VCaP (cell line): ENCODE data around the gene WWOX.

Source experiments
- H3K27ac ChIP-seq: fragments of 450-650 bp; 2 replicates; pipeline ENCODE4 v1.5.1; 2017
- TF ChIP-seq, protein P1 (sequence below): fragments of 450-650 bp; conservative IDR thresholded peaks from 2 replicates; pipeline ENCODE4 v1.5.1; 2017; ENCODE audit warnings: mild to moderate bottlenecking, moderate library complexity

Gene WWOX

DNA sequence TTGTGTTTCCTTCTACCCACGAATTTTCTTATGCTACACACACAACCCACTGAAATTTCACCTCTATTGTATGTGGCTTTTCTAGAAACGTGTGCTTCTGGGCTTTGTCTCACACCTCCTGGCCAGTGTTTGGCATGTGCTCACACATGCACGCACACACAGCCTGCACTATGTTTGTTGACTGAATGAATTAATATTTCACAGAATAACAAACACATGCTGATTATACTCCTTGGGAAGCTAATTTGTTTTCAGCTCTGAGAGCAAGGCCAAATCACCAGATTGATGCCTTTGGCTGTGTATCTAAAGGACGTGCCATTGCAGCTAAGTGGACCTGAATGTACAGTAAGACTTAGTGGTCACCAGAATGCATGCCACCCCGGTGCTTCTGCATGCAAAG, 210.7 kb downstream of the WWOX start:
- TF ChIP-seq, protein P1, sequence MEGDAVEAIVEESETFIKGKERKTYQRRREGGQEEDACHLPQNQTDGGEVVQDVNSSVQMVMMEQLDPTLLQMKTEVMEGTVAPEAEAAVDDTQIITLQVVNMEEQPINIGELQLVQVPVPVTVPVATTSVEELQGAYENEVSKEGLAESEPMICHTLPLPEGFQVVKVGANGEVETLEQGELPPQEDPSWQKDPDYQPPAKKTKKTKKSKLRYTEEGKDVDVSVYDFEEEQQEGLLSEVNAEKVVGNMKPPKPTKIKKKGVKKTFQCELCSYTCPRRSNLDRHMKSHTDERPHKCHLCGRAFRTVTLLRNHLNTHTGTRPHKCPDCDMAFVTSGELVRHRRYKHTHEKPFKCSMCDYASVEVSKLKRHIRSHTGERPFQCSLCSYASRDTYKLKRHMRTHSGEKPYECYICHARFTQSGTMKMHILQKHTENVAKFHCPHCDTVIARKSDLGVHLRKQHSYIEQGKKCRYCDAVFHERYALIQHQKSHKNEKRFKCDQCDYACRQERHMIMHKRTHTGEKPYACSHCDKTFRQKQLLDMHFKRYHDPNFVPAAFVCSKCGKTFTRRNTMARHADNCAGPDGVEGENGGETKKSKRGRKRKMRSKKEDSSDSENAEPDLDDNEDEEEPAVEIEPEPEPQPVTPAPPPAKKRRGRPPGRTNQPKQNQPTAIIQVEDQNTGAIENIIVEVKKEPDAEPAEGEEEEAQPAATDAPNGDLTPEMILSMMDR, result no peak
- no peak overlapping the region for H3K27ac ChIP-seq

GRCh38 chr16:78310990-78311561, 211.6 kb downstream of the WWOX start:
- TF ChIP-seq, protein P1, result no peak
- no peak overlapping the region for H3K27ac ChIP-seq

- TF ChIP-seq, protein P1, result no peak
- H3K27ac ChIP-seq, result no peak overlapping the region
Observed at GRCh38 chr16:78311831-78312230, 212.4 kb downstream of the WWOX start.

DNA sequence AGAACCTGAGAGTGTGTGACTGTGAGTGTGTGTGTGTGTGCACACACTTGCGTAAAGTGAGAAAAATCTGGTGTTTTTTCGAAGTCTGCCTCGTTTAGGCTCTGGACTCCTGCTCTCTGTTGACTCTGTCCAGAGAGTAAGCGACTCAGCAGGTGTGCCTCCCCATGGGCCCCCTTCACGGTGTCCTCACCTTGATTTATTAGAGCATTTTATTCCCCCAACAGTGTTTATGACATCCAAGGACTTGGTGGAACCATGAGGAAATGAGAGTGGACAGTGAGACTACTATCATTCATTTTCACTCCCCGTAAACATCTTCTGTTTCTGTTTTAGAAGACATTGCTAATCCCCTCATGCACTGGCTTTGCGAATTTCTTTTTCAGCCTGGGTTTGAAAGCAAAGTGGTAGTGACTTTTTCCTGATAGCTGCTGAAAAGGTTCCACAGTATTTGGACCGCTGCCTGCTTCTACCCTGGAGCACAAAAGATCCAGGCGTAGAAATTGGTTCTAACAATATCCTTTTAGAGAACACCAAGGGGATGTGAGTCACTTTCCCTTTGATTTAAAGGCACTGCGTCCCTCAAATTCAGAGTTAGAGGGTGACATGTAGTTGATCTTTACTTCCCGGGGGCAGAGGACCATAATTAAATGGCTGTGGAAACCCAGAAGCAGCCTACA, 218.2 kb downstream of the WWOX start:
- H3K27ac ChIP-seq, result no peak overlapping the region
- TF ChIP-seq, protein P1, result no peak

DNA sequence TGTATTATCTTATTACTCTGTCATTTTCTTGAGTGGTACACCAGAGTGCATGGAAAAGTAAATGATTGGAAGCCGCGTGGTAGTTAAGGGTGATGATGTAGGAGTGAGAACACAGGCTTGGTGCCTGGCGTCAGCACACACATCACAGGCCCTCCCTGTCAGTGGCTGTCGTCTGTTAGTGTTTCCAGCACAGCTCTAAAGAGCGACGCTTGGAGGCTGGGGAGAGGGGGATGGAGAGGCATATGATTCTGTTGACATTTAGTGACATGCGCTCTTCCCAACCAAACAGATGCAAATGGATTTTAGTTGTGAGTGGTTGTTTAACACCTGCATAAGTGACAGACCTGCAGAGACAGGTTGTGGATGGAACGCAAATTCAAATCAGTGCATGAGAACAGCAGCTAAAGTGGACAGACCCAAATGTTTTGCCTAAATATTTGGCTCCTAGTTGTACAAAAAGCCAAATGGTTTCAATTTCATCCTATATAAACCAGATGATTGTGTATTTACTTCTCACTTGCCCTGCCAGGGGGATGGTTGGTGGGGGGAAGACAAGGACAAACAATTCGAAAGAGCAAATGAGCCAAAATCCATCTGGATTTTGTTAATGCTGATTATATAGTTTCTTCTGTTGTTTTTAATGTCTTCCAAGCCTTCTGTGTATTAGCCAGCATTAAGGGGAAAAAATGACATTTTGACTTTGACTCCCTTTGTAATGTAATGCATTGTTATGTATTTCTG, 222.3 kb downstream of the WWOX start:
- TF ChIP-seq, protein P1, result no peak
- H3K27ac ChIP-seq, result no peak overlapping the region

GRCh38 chr16:78323315-78323714, 223.9 kb downstream of the WWOX start:
- H3K27ac ChIP-seq, result no peak overlapping the region
- TF ChIP-seq, protein P1, result no peak

GRCh38 chr16:78324649-78325285, 225.3 kb downstream of the WWOX start:
- no peak overlapping the region for H3K27ac ChIP-seq
- TF ChIP-seq, protein P1, result no peak
